T-helper 2 cell (primary cell): ENCODE measurements around the gene RRP1.
"Not testable (repeated sequence)": the region's sequence is repeated elsewhere in the genome, so short reads cannot be mapped to it uniquely, and the experiment has no call there.

Experiments
- DNase-seq, 5 experiments: peaks; one replicate each; pipeline versions ENCODE4 v3.0.0 to v3.0.0-alpha.2; 2012 to 2022

RRP1 gene

DNA sequence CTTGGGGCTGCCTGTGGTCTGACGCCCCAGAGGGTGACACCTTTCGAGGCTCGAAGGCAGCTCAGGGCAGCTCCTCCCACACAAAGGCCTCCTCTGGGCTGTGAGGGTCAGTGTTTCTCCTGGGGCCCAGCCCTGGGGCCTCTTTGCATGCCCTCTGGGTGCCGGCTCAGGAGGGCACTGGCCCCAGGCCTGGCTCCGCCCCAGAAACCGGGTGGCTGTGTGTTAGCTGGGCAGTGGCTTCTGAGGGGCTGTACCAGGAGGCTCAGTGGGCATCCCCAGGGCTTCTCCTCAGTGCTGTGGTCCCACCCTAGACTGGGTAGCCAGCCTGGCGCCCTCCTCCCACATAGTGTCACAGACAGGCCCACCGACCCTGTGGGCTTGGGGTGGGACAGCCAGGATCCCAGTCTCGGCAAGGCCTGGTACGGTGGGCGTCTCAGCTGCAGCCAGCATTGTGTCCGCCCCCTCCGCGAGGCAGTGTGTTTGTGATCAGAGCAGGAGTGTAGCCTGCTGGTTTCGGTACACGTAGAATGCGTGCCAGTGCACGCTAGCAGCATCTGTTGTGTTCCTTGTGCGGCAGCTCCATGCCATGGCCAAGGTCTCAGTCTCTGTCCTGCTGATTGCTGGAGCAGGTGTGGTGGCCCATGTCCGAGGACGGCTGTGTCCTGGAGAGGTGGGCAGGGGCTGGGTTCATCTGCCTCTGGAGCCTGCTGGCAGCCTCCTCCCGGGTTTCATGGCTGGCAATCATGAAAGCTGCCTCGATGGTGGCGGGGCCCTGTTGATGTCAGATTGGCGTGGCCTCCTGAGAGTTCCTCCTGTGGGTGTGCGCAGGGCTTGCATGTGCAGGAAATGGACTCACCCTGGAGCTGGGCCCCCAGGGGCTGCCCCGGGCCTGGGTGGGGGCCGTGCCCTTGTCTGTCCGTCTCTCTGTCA, 28.0 kb downstream of the RRP1 start:
- DNase-seq: no peak

DNA sequence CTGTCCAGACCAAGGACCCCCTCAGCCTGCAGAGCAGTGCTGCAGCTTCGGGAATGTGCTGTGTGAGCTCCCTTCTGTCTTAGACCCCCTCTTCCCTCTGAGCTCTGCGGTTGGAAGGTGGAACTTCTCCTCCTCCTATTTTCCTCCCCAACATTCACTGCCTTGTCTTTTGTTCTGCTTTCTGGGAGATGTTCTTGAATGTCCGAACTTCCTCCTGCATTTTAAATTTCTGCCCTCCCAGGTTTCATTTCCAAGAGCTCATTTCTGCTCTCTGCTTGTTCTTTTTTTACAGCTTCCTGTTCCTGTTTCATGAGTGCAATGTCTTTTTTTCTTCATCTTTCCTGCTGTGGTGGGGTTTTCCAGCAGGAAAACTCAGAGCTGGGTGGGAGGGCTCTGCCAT, 29.3 kb downstream of the RRP1 start:
- DNase-seq: no peak

DNA sequence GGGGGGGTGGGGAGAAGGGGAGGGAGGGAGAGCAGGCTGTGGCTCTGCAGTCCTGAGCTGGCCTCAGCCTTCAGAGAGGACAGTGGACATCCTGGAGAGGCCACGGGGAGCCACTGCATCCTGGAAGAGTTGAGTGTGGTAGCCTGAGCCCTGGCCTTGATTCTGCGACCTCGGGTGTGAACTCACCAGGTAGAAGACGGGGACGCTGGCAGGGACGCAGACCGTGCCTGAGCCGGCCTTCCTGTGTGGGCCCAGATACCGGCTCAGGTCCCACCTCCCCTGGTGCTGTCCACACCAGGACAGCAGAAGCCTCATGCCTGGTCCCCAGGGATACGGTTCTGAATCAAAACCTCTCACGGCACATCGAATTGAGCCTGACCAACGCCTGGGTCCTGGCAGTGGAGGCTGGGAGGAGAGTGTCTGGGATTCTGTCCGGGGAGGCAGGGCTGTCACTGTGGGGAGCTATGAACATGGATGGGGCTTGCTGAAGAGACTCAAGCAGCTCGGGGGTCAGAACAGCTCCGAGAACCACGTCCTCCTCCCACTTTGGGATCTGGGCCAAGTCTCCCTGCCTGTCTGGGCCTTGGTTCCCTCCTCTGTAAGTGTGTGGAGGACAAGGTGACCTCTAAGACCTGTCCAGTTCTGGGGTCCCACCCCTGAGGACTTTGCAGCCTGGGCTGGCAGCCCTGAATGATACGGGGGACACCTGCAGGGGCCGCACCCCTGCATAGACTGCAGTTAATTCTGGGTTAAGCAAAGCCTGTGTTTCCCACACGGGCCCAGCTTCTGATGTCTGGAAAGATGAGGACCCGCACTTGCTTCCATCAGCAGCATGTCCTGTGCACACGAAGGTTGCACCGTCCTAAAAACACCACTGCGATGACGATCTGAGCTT, 30.4 kb downstream of the RRP1 start:
- DNase-seq: no peak

DNA sequence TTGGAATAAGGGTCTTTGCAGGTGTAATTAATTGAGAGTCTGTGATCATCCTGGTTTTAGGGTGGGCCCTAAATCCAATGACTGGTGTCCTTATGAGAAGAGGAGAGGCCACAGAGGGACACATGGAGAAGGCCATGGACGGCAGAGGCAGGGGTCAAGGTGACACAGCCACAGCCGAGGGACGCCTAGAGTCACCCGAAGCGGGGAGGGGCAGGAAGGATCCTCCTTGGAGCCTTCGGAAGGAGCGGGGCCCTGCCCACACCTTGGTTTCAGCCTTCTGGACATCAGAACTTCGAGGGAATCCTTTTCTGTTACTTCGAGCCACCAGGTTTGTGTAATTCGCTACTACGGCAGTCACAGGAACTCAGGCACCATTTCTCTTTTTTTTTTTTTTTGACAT, 31.1 kb downstream of the RRP1 start:
- no peak for DNase-seq

DNA sequence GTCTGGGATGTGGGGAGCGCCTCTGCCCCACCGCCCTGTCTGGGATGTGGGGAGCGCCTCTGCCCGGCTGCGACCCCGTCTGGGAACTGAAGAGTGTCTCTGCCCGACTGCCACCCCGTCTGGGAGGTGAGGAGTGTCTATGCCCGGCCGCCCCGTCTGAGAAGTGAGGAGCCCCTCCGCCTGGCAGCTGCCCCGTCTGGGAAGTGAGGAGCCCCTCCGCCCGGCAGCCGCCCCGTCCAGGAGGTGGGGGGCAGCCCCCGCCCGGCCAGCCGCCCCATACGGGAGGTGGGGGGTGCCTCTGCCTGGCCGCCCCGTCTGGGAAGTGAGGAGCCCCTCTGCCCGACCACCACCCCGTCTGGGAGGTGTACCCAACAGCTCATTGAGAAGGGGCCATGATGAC, 32.8 kb downstream of the RRP1 start:
- DNase-seq: not testable (repeated sequence)

DNA sequence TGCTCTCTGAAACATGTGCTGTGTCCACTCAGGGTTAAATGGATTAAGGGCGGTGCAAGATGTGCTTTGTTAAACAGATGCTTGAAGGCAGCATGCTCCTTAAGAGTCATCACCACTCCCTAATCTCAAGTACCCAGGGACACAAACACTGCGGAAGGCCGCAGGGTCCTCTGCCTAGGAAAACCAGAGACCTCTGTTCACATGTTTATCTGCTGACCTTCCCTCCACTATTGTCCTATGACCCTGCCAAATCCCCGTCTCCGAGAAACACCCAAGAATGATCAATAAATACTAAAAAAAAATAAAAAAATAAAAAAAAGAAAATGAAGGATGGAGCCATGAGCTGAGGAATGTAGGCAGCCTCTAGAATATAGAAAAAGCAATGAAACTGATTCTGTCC, 33.4 kb downstream of the RRP1 start:
- not testable (repeated sequence) for DNase-seq

DNA sequence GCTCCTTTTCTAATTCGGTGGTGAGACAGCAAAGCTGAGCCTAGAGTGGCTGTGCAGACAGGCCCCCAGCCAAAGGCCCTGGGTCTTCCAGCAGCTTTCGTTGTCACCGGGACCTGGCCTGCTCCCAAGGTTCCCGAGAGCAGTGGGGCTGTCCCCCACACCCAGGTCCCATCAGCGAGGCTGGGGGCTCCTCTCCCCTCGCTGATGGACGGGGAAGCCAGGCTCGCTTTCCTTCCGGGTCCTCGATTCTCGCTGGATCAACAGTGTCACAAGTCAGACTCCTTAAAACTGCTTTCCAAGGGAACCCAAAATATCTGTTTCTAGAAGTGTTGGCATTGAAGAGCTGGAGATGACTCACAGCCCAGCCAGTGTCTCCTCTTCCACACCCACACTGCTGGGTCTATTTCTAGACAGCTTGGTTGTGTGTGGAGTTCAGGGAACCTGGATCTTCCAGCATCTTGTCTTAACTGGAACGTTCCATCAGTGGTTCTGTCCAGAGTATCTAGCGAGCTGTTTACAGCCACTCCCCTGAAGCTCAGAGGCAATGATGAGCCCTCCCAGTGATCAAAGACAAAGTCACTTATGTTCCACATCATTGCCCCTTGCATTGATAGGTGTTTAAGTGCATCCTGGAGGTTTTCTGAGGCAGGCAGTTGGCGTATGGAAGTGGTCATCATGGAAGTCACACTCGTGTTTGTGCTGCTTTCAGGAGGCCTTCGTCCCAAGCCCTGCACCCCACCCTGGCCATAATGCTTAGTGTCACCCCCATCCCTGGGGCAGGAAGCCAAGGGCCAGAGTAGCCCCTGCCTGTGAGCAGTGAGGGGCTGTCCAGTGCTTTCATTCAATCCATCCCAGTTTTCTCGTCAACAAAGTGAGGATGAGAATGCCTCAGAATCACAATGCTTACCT, 35.2 kb downstream of the RRP1 start:
- no peak for DNase-seq

DNA sequence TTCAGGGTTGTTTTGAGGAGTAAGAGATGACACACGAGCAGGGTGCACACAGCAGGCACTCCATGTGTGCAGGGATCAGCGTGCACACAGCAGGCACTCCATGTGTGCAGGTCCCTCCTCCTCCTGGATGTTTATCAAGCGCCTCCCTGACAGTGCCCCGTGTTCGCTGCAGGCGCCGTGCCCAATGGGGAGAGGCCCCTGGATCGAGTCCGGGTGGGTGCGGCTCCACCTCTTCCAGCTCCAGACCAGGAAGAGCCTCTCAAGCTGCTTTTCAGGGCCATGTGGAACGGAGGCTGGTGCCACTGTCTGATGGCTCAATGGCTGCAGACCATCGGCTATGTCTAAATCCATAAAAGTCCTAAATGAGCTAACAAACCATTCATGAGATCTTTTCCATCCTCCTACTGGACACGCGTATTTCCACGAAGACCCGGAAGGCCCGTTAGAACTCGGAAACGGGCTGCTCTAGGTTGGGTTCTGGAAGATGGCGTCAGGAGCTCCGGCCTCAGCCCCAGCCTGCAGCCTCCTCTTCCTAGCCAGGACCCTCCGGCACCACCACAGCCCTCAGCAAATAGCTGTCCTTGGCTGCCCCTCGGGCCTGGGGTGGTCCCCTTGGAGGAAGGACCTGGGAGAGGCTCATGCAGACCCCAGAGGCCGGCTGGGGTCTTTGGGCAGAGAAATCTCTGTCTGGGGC, 36.0 kb downstream of the RRP1 start:
- no peak for DNase-seq

DNA sequence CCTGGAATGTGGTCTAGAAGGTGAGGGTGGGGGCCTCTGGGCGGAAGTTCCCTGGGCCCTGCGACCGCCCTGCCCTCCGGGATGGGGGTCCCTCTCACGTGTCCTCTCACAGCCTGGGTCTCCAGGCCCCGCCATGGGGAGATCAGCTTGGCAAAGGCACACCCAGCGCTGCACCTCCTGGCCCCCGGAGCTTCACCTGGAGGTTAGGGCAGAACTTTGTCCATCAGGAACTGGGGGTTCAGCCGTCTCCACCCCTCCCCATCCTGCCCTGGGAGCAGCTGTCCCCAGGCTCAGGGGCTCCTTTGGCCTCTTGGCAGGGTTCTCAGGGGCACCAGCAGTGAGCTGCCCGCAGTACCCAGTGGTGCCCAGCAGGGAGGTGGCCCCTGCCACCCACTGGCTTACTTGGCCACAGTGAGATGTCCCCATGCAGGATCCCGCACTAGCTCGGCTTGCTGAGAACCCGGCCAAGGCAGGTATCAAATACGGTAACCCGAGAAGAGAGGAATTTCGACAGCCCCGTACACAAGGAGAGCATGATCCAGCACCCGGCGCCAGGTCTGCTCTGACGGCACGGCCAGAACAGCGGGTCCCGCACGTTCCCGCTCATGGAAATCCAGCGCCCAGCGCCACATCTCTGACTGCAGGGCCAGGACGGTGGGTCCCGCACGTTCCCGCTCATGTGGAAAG, 36.7 kb downstream of the RRP1 start:
- DNase-seq: no peak

DNA sequence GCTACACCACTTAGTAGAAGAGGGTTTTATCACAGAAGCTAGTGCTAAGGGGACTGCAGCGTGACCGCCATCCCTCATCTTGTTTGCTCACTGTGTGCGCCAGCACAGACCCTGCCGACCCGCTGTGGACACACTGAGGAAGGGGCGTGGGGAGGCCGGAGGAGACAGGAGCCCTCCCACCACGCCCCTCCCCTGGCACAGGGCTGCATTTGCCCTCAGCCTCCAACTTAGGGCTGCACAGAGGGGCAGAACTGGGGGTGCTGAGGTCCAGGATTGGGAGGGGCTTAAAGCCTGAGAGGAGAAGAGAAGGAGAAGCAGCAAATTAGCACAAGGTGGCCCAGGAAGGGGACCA, 37.2 kb downstream of the RRP1 start:
- DNase-seq: no peak

DNA sequence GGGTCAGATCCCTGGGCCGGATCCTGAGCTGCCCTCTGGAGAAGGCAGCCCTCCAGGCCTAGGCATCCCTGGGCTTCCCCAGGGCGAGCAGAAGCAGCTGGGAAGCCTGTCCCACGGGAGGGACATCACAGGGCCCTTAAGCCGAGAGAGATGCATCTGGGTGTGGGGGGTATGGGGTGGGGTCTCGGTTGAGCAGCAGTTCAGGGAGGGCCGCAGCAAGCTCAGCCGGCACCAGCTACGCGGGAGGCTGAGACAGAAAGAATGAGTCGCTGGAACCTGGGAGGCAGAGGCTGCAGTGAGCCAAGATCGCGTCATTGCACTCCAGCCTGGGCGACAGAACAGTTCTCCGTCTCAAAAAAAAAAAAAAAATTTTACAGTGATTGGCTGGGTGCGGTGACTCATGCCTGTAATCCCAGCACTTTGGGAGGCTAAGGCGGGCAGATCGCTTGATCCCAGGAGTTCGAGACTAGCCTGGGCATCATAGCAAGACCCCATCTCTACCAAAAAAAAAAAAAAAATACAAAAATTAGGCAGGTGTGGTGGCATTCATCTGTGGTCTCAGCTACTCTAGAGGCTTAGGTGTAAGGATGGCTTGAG, 37.7 kb downstream of the RRP1 start:
- DNase-seq: no peak

DNA sequence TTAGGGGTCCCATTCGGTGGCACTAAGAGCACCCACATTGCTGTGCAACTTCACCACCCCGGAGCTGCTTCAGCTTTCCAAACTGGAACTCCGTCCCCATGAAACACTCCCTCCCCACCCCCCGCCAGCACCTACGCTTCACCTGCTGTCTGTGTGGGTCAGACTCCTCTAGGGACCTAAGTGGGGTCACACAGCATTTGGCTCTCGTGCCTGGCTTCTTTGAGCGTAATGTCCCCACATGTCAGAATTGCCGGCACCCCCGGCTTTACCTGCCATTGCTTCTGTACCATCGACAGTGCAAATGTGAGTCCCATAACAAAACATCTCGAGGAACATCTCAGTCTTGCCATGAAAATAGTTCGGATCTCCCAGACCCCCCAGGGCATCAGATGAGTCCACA, 39.8 kb downstream of the RRP1 start:
- no peak for DNase-seq

DNA sequence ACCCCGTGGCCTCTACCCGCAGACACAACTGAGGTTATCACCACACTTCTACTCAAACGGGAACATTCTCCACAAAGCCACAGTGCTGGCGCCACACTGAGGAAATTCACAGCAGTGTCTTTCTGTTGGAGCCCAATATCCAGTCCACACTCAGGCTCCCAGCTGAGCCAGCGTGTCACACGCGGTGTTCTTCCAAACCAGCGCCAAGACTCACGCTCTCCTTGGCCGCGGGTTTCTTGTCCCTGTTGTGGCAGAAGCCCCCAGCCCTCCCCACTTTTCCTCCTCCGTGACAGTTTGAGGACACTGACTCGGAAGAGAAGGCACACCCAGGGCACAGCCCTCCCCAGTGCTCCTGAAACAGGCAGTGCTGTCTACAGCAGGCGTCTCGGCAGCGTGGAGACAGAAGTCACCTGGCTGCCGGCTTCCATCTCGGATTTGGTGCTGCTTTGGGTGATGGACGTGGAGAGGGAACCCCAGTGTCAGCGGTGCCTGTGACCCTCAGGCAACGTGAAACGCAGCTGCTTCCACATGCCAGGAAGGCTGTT, 40.3 kb downstream of the RRP1 start:
- no peak for DNase-seq

DNA sequence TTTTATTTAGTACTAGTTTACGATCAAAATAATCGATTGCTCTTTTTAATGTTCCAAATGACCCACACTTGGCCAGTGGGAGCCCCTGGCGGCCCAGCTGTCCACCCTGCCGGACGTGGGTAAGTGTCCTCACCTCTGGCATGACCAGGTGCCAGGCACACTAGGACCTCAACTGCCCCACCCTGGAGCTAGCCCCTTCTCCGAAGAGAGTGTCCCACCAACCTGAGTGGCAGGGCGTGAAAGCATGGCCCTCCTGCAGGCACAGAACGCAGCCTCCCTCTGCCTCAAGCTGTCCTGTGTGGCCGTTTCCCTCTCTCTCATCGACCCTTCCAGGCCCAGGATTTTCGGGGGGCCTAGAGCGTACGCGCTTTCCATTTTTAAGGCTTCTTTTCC, 42.8 kb downstream of the RRP1 start:
- no peak for DNase-seq

DNA sequence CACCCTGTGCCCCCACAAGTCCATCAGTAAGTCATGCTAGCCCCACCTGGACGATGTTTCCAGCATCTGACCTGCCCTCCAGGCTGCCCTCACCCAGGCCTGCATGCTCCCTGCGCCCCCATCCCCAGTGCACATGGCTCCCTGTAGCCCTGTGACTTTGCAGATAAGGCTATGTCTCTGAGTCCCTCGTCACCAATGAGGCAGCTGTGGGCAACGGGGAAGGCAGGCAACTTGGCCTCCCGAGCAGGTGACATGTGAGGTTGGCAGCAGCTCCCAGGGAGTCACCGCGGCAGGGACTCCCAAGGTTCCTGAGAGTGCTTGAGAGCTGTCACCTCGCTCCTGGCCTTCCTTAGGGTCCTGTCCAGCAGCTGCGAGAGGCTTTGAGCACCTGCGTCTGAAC, 43.3 kb downstream of the RRP1 start:
- no peak for DNase-seq

DNA sequence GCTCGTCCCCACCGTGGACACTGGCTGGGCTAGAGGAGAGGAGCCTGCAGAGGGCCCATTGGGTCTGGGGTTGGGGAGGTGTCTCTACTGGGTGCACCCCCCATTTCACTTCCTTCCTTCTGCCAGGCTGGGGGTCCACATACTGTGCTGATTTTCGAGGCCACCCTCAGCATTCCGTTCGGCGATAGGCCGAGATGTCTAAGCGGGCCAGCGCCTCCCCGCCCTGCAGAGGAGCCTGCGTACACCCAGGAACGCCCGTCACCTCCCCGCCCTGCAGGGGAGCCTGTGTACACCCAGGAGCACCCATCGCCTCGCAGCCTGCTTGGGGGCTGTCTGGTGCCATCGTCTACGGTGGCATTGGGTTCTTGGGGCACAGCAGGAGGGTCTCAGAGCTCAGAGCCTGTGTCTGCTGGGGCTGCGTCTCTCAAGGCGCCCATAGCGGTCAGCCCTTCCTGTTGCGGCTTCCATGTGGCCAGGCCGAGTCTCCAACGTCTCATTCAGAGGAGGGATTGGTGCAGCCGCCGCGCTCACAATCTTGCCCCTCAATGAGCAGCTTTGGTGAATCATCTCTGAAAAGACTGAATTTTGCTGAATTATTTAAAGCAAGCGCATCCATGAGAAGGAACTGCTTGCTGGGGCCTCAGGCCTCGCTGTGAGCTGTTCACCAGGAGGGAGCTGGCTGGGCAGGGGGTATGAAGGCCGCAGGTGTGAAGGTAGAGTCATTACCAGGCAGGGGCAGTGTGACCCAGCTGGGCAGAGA, 44.9 kb downstream of the RRP1 start:
- DNase-seq: no peak

DNA sequence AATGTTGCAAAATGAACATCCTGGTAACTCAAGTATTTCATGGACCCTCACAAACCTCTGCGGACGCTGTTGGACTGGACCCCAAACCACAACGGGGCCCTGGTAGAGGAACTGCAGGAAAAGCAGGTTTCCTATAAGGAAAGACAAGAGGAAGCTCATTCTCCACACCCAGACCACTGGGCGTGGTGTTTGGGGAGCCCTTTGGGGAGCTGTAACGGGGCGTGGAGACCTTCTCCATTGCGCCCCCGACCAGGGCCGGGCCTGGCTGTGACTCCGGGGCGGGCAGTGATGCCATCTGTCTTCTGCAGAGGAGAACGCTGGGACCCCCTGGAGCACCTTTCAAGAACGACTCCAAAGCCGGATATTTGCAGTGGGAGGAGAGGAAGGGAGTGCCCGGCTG, 45.7 kb downstream of the RRP1 start:
- no peak for DNase-seq

DNA sequence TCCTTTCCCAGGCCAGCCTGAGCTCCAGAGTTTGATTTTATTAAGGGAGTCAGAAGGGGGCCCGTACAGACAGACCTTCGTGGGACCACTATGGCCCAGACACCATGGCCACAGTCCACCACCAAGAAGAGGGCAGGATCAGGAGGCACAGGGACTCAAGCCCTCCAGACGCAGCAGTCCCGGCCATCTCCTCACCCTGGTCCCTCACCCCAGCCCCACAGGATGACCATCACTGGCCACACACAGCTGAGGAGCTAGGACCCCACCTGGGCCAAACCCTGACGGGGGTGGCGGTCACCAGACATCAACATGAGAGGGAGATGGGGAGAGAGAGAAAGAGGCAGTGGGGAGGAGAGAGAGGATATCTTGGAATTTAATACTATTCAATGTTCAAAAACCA, 46.5 kb downstream of the RRP1 start:
- no peak for DNase-seq

DNA sequence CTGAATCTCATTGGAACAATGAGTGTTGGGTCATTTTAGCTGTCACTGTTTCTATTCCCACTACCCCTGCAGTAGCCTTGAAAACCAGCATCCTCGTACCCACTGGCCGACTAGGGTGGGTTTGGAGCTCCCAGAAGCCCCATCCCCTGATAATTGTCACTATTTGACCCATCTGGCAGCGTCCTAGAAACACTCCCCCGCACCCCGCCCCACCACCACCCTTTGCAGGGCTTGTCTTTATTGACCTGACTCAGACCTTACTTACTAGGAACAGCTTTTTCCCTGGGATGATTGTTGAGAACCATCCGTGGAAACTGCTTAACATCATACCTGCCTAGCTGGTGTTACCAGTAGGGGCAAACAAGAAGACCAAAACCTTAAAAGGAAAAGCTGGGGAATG, 47.2 kb downstream of the RRP1 start:
- DNase-seq: no peak

DNA sequence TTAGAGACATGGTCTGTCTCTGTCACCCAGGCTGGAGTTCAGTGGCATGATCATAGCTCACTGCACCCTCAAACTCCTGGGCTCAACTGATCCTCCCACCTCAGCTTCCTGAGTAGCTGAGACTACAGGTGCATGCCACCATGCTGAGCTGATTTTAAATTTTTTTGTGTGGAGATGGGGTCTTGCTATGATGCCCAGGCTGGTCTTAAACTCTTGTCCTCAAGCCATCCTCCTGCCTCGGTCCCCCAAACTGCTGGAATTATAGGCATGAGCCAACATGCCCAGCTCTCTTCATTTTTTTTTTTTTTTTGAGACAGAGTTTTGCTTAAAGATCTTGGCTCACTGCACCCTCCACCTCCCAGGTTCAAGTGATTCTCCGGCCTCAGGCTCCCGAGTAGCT, 50.9 kb downstream of the RRP1 start:
- no peak for DNase-seq
